NCI-H524 treated with DMSO at 0.1 percent for 48 hours (cell line): Measurements from ENCODE around the gene FBXL7.

Experiments used
- DNase-seq: peaks from one replicate; lab custom pipeline; 2025; lab: John Stamatoyannopoulos, UW

Gene FBXL7

DNA sequence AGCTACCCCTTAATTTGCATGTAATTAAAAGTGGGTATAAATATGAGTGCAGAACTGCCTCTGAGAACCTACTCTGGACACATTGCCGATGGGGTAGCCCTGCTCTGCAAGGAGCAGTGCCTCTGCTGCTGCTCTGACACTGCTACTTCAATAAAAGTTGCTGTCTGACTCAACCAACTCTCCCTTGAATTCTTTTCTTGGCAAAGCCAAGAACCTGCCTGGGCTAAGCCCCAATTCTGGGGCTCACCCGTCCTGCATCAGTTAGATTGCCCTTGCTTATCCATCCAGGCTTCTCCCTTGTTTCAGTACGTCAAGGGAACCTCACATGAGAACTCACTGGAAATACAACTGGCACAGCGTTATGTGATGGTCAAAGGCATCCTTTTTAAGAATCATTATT is 44.1 kb downstream of the FBXL7 start:
- DNase-seq: no peak

- no peak for DNase-seq
Observed at GRCh38 chr5:15545082-15545481, 45.1 kb downstream of the FBXL7 start.

DNA sequence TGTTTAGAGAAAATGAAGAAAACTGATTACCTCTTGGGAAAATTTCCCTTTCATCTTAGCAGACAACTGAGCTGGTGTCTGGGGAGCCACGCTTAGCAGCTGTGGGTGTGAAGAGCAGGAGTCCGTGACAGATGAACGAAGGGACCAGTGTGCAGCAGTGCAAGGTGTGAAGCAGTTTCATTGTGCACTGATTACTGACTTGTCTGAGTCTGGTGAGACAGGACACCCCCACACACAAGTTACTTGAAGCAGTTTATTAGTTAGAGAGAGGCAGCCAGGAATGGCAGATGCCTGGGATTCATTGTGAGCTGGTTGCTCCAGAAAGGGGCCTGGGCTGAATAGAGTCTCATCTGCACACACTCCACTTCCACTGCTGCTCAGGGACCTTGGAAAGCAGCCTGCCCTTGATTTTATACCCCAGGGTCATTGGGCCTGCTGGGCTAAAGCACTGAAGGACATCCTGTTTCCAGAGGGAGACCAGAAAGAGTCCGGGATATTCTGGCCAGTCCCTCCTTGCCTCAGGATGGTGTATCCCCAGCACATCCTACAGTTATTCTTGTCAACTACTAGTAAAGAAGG is 47.4 kb downstream of the FBXL7 start:
- no peak for DNase-seq

DNA sequence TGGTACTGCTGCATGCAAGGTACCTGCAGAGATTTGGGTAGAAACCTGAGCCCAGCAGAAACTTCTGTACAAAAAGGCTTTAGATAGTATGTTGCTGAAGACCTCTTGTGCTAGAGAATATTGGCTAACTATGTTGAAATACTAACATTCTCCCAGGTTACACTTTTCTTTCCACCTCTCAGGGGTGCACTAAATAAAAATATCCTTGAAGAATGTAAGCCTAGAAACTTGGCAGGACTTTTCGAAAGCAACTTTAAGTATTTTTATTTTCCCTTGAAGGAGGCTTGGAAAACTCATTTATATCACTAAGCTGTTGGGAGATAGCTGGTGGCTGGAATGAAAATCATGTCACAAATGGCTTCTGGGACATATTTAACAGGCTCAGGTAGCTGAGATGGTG is 50.0 kb downstream of the FBXL7 start:
- DNase-seq: no peak

DNA sequence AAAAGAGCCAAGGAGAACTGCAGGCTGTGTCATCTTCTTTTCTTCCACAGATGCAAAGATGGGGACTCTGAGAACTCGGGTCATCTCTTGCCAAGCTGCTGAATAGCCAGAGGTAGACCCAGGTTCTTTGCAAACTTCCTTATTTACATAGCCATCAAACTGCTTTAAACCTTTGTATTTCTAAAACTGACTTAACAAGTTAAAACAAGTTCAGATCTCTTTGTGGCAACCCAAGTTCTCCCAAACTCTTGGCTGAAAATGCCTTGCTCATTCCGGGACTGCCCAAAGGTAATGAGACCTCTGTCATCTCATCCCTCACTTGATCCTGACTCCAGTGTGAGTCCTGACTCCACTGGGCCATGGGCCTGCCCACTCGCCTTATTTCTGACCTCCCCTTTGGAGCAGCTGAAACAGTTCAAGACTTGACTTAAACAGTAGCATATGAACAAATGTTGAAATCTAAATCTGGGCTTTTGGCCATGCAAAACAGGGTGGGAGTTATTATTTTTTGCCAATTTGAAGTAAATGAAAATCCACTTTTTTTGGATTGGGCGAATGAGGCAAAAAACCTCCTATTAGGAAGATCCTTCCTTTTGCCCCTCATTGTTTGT is 50.6 kb downstream of the FBXL7 start:
- no peak for DNase-seq

GRCh38 chr5:15551113-15551504 is 51.1 kb downstream of the FBXL7 start:
- DNase-seq: no peak

DNA sequence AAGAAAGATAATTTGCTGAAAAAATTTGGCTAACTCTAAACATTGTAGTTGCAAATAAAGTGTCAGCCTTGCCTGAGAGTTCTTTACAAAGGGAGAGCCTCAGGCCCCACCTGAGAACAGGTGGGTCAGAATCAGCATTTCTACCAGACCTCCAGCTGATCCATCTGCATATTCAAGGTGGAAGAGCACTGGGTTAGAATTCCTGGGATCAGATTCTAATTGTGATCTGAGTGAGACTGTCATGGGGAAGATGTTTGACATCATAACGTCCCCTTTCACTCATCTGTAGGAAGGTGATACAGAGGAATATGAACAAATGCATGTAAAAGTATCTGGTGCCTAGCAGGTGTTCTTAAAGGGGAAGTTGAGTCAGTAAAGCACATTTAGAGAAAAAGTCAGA is 54.6 kb downstream of the FBXL7 start:
- DNase-seq: no peak

DNA sequence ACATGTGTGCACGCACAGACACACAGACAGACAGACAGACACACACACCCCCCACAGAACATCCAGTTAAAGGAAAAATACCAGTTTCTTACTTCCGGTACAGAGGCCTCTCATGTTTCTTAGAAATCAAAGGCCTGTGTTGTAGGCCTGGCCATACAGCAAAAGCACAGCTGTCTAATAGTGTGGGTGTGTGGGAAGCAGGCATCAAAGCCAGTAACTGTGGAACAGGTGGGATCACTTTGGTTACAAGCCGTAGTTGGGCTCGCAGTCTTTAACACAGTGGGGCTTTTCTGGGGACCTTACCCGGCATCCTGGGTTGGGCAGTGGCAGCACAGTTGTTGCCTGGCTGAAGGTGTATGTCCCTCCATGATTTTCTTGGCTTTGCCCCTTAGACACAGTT is 55.2 kb downstream of the FBXL7 start:
- DNase-seq: no peak

DNA sequence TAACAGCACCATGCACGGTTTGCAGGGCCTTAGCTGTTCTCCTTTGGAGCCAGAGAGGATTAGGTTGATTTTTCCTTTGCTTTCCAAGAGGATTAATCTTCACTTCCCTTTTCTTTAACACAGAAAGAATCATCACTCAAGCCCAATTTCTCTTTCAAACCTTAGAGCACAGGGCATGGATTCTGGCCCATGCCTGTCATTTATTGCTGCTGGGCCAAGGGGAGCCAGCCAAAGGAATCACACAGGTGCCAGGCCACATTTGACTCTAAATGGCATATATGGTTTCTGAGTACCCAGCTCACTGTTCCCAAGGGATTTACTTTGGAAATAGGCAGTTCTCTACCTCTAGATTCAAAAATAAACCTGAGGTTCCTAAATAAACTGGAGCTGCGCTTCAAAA is 58.3 kb downstream of the FBXL7 start:
- DNase-seq: no peak

GRCh38 chr5:15558681-15559080 is 58.7 kb downstream of the FBXL7 start:
- DNase-seq: no peak

DNA sequence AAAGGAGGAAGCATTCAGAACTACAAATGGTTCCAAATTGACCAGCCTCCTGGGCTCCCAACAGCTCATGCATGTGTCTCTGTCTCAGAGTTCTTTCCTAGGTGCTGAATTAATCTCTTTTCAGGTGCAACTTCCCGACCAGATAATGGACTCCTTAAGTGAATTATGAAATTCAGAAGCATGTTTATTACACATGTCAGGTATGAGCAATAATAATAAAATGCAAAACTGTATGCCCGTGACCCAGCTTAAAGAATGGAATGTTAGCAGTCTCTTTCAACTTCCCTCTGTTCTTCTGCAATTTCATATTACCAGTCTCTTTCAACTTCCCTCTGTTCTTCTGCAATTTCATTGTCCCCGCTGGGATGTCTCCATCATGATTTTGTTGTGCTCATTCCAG is 60.4 kb downstream of the FBXL7 start:
- no peak for DNase-seq

- no peak for DNase-seq
Observed at GRCh38 chr5:15564523-15564922, 64.5 kb downstream of the FBXL7 start.

GRCh38 chr5:15564957-15565356 is 65.0 kb downstream of the FBXL7 start:
- no peak for DNase-seq

- no peak for DNase-seq
Observed at GRCh38 chr5:15566306-15566705, 66.3 kb downstream of the FBXL7 start.

- no peak for DNase-seq
Observed at GRCh38 chr5:15566789-15567188, 66.8 kb downstream of the FBXL7 start.

DNA sequence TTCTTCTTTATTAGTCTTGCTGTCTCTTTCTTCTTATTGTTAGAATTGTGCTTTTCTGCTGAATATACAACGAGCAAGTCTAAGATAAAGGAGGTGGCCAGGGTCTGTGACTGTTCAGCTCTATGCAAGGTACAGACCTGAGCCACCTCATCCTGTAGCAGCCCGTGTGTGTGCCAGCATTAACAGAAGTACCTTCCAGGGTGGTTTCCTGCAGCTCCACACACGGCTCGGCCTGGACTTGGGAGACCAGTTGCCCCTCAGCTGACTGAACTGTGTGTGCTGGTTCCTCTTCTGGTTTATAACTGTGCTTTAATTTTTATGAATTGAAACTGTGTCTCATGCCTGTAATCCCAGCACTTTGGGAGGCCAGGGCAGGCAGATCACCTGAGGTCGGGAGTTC is 70.5 kb downstream of the FBXL7 start:
- no peak for DNase-seq

DNA sequence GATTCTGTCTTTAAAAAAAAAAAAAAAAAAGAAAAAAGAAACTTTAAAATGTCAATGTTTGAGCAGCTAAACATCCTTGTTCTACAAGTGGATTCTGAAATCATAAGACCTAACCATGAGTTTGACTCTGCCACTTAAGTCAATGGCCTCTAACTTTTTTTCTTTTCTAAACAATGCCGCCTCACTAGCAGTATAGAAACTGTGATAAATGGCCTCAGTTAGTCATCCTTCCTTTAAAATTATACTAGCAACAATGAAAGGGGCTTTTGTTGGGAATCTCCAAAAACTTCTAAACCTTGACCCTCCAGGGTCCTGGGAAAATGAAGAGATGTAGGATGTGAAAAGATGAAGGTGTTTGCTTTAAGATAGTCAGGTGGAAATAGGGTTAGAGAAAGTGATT is 71.1 kb downstream of the FBXL7 start:
- DNase-seq: no peak

DNA sequence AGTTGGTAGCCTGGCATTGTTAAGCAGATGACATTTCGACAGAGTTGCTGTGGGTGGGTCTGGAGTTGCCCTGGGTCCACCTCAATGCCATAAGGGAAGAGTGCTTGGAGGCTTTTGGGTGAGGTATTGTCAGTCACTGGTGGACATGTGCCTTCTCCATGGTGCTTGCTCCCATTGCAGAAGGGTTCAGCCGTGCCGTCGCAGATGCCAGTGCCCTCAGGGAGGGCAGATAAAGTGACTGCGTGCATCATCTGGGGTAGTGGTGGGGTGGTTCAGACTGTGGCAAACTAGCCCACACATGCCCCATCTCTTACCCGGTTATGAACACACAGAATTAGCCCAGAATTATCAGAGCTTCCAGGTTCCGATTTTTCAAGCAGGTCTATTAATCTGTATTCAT is 71.6 kb downstream of the FBXL7 start:
- no peak for DNase-seq

DNA sequence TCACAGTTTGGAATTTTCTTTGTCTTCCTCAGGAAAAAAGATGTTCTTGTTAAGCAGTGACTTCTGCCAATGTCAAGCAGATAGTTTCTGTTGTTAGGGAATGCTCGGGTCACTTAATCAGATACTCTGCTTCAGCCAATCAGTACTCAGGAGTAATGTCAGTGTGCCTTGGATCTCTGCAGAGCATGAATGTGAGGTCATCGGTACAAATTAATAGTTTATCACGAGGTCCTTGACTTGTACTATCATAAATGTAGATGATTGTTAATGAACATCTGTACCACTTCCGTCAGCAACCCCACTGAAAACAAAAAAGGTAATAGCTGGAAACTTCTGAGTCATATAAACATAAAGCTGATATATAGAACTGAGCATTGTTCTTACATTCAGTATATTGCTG is 73.6 kb downstream of the FBXL7 start:
- DNase-seq: no peak

- DNase-seq: no peak
Observed at GRCh38 chr5:15574128-15574527, 74.1 kb downstream of the FBXL7 start.

- no peak for DNase-seq
Observed at GRCh38 chr5:15574806-15575325, 74.9 kb downstream of the FBXL7 start.

DNA sequence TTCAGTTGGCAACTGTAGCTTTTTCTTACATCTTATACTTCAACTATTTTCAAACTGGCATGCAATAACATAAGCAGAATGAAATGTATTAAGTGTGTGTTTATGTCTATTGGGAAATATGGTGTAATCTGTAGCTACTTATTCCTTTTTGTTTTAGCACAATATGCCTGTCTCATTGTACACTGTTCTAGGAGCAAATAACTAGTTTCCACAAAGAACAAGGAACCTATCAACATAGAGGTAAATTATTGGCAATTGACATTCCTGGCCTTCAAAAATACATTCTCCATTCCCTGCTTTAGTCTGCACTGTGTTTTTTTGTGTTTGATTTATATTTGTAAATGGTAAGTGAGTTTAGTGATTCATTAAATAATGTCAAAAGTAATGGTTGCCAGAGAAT is 75.7 kb downstream of the FBXL7 start:
- no peak for DNase-seq

GRCh38 chr5:15577132-15577531 is 77.2 kb downstream of the FBXL7 start:
- DNase-seq: no peak

DNA sequence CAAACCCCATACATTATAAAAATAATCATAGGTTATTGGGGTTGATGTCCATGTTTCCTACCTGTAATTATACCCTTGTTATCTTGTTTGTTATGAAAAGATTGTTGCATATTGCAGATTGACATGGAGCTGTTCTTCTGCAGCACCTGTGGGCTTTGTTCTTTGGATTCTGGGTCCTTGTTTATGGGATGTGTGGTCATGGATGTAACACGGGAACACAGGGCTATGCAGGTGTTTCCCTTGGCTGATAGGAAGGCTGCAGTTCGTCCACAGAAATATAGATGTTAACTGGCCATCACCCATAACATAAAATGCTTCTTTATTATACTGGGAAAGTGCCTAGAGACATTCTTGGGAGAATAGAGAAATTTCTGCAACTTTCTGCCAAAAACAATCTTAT is 77.9 kb downstream of the FBXL7 start:
- no peak for DNase-seq
